AG04449 (cell line): ENCODE data around the gene FHIT.

Experiments used
- CTCF ChIA-PET: fragments of 350-600 bp; formaldehyde crosslinking; extraction: SDS; loops from one replicate; lab custom pipeline; 2021; ENCODE audit warnings: antibody characterized with exemption; lab: Yijun Ruan, JAX
- POLR2A ChIA-PET: fragments of 400-600, 350-600 bp; formaldehyde crosslinking; extraction: SDS; loops from one replicate; lab custom pipeline; 2020; ENCODE audit warnings: antibody characterized with exemption, inconsistent platforms; lab: Yijun Ruan, JAX
- DNase-seq: peaks from one replicate; pipeline ENCODE4 v3.0.0-alpha.2; 2010; ENCODE audit warnings: low read depth, low spot score
- H3K4me3 ChIP-seq: 2 replicates; pipeline ENCODE4 v1.5.1; 2011; ENCODE audit warnings: low read depth, mild to moderate bottlenecking, control low read depth, low read length
- TF ChIP-seq, protein P1 (sequence below): IDR thresholded peaks from one replicate; pipeline ENCODE4 v1.5.1; 2011; ENCODE audit warnings: mild to moderate bottlenecking, moderate library complexity, low read length, control low read depth, inconsistent platforms; ENCODE audit not compliant: insufficient read depth; ENCODE audit errors: missing control alignments

The FHIT gene

DNA sequence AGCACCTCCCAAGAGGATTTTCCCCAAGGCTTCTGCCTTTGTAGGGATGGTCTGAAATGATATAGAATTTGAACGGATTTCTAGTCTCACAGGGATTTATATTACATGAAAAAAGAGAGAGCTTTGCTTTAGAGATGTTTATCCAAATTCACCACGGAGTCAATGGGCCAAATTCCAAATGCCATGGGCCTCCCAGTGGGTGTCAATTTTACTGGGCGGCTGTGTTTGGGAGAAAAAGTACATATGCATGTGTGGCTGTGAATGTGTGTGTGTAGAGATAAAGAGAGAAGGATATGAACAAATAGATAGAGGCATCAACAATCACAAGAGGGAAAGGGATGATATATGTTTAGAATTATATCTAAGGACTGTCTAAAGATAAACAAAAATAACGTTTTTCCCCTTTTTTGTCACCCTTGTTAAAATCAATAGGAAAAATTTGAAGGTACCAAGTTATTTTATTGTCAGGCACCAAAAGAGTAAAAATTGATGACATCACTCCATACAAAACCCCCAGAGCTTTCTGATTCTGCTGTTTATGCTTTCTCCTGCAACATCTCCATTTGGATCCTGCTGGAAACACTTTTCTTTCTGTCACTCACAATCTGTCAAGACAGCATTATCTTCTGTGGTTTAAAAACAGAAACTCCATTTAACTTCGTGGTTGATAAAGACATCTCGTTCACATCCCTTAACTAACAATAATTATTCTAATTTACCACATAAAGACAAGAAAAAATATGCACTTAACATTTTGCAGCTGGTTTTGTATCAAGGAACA is 160.7 kb downstream of the FHIT start:
- TF ChIP-seq, protein P1, sequence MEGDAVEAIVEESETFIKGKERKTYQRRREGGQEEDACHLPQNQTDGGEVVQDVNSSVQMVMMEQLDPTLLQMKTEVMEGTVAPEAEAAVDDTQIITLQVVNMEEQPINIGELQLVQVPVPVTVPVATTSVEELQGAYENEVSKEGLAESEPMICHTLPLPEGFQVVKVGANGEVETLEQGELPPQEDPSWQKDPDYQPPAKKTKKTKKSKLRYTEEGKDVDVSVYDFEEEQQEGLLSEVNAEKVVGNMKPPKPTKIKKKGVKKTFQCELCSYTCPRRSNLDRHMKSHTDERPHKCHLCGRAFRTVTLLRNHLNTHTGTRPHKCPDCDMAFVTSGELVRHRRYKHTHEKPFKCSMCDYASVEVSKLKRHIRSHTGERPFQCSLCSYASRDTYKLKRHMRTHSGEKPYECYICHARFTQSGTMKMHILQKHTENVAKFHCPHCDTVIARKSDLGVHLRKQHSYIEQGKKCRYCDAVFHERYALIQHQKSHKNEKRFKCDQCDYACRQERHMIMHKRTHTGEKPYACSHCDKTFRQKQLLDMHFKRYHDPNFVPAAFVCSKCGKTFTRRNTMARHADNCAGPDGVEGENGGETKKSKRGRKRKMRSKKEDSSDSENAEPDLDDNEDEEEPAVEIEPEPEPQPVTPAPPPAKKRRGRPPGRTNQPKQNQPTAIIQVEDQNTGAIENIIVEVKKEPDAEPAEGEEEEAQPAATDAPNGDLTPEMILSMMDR, result no peak

DNA sequence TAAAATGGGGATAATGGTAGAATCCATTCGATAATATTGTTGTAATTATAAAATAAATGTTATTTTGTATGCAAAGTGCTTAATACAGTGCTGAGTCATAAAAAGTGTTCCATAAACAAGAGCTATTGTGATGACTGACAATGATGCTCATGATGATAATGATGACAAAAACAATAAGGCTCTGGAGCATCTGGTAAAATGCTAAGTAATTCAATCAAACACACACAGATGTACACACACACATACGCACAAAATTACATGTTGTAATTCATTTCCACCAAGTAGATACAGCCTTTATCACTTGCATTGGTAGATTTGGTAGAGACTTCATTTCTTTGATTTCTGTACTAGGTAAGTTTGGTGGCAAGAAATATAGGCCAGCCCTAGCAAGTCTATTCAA is 163.8 kb downstream of the FHIT start:
- no peak for DNase-seq
- no peak overlapping the region for H3K4me3 ChIP-seq
- TF ChIP-seq, protein P1, result no peak
- CTCF ChIA-PET, result no interaction called here
- POLR2A ChIA-PET, result no interaction called here

More for the DNA sequence above, 160.7 kb downstream of the FHIT start:
- no peak overlapping the region for H3K4me3 ChIP-seq
- no peak for DNase-seq
- CTCF ChIA-PET, result no interaction called here
- POLR2A ChIA-PET, result no interaction called here

DNA sequence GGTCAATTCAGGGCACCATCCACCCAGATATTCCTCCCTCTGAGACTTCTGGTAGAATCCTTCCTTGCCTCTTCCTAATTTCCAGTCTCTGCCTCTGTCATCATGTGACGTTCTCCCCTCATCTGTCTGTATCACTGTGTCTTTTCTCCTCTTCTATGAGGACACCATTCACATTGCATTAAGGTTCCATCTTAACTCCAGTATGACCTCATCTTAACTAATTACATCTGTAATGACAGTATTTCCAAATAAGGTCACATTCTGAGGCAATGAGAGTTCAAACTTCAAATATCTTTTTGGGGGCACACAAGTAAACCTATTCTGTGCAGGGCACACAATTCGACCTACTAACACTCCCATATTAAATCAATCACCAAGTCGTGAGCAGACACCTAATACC is 169.7 kb downstream of the FHIT start:
- DNase-seq, result no peak
- ChIA-PET POLR2A (no interaction called here), CTCF (no interaction called here)
- H3K4me3 ChIP-seq, result no peak overlapping the region
- TF ChIP-seq, protein P1, result no peak

DNA sequence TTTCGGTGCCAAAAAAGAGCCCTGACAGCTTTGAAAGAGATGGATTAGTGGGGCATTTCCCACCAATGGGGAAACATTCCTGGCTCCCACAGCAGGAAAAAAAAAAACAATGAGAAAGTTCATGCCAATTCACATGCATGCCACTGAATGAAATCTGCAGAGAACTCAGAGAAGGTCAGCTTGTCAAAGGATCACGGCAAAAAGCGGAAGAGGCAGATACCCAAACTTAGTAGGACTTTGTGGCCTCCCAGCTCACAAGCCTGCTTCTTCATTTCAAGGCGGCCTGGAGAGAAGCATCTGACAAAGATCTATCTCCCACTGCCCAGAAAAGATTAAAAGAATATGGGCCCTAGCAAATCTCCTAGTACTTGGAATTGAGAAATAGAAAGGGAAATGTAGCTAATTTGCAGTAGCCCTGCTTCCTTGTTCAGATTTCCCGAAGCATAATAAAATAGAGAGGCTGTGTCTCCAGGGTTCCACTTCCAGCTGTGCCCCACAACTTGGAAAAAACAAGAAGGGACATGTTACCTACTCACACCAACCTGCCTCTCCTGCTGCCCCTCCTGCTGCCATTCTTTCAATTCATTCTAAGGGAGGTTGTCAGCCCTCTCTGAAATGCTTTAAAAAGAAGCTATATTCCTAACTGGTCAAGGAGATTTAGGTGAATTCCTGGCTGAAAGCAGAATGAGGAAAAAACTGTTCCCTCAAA is 170.4 kb downstream of the FHIT start:
- CTCF ChIA-PET, result no interaction called here
- H3K4me3 ChIP-seq, result no peak overlapping the region
- no peak for DNase-seq
- TF ChIP-seq, protein P1, result no peak
- POLR2A ChIA-PET, result no interaction called here

DNA sequence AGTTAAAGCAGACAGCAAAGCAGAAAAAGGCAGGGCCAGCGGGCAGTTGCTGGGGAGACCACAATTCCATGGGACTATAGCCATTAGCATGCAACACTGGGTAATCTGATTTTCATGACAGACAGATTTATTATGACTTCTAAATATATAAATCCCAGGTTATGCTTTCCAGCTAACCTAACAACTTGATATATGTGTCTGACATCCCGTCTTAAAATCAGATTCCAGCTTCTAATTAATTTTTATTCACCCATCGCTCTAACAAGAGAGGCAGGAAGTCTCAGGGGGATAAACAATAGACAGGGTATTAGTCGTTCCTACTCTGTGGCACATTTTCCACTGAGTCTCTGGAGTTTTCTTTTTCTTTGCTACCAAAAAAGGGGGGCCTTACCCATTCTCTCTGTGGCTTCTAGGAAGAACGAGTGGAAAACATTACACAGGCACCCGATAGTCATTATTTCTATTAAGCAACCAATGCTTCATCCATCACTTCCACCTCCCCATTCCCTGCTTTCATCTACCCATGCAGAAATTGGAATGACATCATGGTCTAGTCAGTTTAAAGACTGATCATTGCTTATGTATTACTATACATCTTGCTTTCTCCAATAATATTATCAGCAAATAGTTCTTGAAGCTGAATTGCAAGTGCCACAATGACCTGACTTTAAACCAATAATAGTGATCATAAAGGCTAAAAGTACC is 173.1 kb downstream of the FHIT start:
- CTCF ChIA-PET, result no interaction called here
- no peak overlapping the region for H3K4me3 ChIP-seq
- TF ChIP-seq, protein P1, result no peak
- no peak for DNase-seq
- POLR2A ChIA-PET, result no interaction called here

DNA sequence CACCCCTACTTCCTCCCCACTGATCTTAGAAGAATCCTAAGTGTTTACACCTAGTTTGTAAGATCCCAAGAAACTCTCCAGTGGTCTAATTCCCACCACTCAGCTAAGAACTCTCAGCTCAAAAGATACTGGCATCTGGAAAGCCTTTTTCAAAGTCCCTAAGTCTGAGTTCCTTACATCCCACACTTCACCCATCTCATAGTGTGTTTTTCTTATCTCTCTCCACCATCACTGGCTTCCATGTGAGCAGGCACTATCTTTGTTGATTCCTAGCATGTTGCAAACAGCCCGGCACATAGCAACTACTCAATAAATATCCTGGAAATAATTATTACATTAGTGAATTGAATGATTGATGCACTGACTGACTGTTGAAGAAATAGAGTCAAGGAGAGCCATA is 173.7 kb downstream of the FHIT start:
- H3K4me3 ChIP-seq, result no peak overlapping the region
- ChIA-PET POLR2A (no interaction called here), CTCF (no interaction called here)
- TF ChIP-seq, protein P1, result no peak
- no peak for DNase-seq
